Activated T-cell treated with anti-CD3 and anti-CD28 coated beads for 24 hours (primary cell): ENCODE measurements around the gene MT1A.

Experiments
- DNase-seq: peaks from one replicate; pipeline ENCODE4 v3.0.0-alpha.2; 2020; ENCODE audit warnings: low read depth

MT1A gene

DNA sequence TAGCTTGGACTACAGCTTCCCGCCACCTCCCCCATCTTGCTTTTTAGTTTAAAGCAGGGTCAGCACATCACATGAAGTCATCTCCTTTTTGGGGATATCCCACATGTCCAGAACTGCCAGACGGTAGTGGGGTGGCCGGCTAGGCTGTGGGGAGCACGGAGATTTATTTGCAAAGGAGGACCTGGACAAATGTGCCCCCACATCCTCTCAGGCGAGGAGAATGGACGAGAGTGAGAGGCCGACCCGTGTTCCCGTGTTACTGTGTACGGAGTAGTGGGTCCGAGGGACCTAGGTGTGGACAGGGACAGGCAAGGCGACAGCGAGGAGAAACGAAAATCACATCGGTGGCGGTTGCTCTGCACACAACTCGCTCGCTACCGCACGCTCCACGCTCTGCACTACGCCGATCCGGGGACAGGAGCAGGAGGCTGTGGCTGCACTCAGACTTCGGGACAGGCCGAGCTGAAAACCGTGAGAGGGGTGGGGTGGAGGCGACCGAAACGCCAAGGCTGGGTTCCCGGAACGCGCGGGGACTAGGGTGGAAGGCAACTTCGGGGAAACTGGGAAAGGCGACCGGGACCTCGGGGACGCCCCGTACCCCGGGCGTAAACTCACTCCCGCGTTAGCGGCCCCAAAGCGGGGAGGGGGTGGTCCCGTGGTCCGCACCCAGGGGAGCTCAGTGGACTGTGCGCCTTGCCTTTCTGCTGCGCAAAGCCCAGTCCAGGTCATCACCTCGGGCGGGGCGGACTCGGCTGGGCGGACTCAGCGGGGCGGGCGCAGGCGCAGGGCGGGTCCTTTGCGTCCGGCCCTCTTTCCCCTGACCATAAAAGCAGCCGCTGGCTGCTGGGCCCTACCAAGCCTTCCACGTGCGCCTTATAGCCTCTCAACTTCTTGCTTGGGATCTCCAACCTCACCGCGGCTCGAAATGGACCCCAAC, at the start of gene MT1A:
MT1A (plus strand) TSS at position 853 of the 937 bp plus-strand sequence; CDS start at position 926, 73 bp downstream.
- no peak for DNase-seq

DNA sequence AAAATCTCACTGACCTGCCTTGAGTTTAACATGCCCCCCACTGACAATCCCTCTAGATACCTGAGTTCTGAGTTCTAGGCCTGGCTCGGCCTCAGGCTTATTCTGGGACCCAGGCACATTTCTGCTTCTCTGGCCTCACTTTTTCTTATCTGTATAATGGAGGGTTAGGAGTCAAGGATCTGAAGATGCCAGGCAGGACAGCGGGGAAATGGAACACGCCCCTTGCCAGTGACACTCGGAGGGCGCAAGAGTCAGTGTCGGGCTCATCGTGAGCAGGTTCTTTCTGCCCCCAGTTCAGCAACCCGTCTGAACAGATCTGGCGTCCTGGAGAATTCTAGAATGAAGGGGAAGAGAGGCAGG, 49.7 kb upstream of the MT1A start:
- DNase-seq: no peak

GRCh38 chr16:56589141-56590039, 49.1 kb upstream of the MT1A start, which contains the start of gene MT3:
Gene MT3 (plus strand): TSS chr16:56589528. CDS start chr16:56589591, 63 bp downstream.
- no peak for DNase-seq

- no peak for DNase-seq
These were observed 46.9 kb upstream of the MT1A start for GRCh38 chr16:56591377-56592060.

GRCh38 chr16:56593573-56594291, 44.7 kb upstream of the MT1A start:
- no peak for DNase-seq

GRCh38 chr16:56594292-56594619, 44.2 kb upstream of the MT1A start:
- no peak for DNase-seq

DNA sequence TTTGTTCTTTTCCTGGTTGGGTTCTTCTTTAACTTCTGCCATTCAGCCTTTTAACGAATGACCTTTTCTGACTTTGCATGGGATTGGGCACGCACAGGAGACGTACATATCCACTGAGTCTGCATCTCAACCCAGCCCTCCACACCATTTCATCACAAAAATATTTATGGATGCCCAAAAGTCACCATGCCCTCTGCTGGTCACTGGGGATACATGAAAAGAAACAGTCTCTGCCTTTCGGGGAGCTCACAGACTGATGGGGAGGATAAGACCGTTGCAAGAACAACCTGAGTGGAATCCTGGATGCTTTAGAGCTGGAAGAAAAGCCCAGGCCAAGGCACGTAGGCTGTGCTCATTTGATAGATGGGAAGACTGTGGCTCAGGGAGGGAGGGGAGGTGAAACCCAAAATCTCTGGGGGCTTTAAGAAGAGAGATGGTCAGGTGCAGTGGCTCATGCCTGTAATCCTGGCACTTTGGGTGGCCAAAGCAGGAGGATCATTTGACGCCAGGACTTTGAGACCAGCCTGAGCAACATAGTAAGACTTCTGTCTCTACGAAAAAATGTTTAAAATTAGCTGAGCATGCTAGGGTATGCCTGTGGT, 38.0 kb upstream of the MT1A start:
- DNase-seq: no peak

DNA sequence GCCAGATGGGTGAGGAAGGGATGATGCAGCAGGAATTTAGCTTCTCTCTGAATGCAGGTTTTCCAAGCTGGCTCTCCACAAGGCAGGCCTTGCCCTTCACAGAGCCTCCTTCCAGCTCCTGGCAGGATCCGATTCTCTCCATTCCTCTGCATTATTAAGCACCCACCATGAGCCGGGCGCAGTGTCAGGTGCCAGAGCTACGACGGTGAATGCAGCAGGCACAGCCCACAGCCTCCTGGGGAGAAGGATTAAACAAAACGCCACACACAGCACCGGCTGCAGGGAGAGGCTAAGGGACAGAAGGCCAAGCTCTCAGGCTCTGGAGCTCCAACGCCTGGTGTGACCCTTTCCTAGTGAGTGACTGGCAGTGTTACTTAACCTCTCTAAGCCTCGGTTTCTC, 37.1 kb upstream of the MT1A start:
- DNase-seq: no peak

DNA sequence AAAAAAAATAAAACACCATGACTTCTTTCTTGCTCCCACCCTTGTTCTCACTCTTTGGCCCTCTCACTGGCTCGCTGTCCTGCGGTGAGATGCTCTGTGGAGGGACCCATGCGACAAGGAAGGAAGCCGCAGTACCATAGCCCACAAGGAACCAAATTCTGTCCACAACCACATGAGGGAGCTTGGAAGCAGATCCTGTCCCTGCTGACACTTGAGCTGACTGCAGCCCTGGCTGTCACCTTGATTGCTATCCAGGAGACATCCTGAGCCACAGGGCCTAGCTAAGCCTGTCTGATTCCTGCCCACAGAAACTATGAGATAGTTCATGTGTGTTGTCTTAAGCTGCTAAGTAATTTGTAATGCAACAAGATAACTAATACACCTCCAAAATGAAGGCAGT, 34.9 kb upstream of the MT1A start:
- no peak for DNase-seq

DNA sequence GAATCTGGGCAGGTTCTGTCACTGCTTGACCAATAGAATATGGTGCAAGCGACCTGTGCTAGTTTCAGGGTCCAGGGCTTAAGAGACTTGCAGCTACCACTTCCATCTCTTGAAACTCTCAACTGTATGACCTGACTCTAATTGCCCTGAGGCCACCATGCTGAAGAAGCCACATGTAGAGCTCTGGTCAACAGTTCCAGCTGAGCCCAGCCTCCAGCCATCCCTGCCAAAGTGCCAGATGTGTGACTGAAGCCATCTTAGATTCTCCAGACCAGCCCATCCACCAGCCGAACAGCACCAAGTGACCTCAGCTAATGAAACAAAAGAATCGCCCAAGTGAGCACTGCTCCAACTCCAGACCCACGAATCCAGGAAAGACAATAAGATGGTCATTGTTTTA, 33.5 kb upstream of the MT1A start:
- DNase-seq: no peak

- no peak for DNase-seq
These were observed 33.0 kb upstream of the MT1A start for GRCh38 chr16:56605475-56605874.

DNA sequence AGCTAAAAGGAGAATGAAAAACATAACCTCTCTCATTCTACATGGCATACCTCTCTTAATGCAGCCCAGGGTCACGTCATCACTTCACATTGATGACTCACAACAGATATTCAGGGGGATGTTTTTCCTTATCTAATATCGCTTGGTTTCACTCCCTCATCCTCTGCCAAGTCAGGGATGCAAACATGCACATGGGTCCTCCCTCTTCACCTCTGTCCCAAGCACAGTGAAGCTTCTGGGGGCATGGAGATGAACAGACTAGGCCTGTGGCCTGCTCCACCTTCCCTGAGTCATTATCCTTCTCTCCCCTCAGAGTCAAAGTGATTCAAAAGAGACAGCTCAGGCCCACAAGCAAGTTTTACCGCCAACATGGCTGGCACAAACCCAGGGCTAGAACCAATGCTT, 32.4 kb upstream of the MT1A start:
- no peak for DNase-seq

- no peak for DNase-seq
These were observed 31.9 kb upstream of the MT1A start for GRCh38 chr16:56606476-56607108.

- DNase-seq: no peak
These were observed 31.3 kb upstream of the MT1A start for GRCh38 chr16:56607109-56607618.

- no peak for DNase-seq
These were observed 30.8 kb upstream of the MT1A start for GRCh38 chr16:56607675-56608042.

GRCh38 chr16:56608043-56608875, 30.2 kb upstream of the MT1A start, which contains the start of gene MT2A:
Gene MT2A (plus strand): TSS chr16:56608584. CDS start chr16:56608656, 72 bp downstream.
- DNase-seq: peak; percentile 88

- no peak for DNase-seq
These were observed 29.5 kb upstream of the MT1A start for GRCh38 chr16:56608876-56609462.

DNA sequence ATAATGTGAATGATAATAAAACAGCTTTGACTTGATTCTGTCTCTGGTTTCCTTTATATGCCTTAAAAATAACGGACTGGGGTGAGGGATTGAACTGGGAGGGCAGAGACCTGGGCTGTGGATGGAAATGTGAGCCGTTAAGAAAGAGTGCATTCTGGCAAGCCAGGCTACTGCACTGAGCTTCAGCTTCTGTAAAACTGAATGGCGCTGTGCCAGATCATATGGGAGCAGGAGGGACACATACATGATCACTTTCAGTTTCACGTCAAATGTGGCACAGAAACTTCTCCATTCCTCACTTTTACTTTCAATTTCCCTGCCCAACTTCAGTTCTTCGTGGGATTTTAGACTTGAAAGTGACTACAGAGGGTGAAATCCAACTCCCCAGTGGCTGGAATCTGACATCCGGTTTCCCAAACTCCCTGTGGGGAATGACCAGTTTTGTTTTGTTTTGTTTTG, 29.0 kb upstream of the MT1A start:
- DNase-seq: peak; percentile 73

DNA sequence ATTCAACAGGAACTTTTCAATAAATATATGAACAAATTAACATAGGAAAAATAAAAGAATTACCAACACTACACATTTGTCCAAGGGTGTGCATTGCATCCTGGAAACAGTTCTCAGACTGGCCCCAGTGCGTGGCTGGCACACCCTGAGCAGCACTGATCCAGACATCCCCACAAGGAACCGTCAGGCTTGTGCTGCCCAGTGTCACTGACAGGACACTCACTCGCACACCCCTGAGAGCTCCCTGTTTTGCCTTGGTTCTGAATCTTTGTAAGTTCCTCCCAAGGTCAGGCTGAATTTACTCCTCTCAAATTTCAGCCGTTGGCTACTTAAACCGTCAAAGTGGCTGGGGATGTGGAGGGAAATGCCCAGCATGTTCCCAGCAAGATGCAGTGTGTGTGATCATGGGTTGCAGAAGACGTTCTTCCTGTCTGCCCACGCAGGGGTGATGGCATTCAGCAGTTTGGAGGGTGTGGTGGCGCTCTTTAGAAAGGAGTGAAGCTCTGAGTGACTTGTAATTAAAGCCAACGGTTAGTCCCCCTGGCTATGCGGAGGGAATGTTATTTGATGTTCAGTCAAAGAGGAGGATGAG, 28.4 kb upstream of the MT1A start:
- peak; percentile 74 for DNase-seq
